ENCODE results near the gene LMBRD1.
"Not testable (repeated sequence)": the region's sequence is repeated elsewhere in the genome, so short reads cannot be mapped to it uniquely, and the experiment has no call there.

LMBRD1 gene

DNA sequence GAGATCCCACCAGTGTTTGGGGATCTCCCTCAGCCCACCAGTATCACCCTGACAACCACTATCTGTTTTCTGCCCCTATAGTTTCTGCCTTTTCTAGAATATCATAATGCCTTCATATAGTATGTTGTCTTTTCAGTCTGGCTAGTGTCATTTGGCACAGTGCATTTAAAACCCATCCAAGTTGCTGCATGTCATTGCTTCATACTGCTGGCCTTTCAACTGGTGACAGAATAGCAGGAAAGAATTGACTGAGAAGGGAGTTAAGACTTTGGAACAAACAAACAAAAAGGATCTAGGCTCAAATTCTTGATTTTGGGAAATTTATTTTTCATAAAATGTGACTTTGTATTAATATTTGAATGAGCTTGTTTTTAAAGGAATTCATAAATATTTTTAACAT lies 4.5 kb downstream of the LMBRD1 start:
- ATAC-seq (ENCODE audit: low read depth) (no peak), DNase-seq (ENCODE audit: low spot score) (no peak)
- H3K9me3 ChIP-seq (ENCODE audit: severe bottlenecking): no peaks in the 10 kb centered on the region
- no peaks in the 10 kb centered on the region for H3K27me3 ChIP-seq (ENCODE audit: insufficient read depth, poor library complexity, severe bottlenecking)
- H3K4me3 ChIP-seq (ENCODE audit: severe bottlenecking): no peak overlapping the region
- no peak overlapping the region for H3K27ac ChIP-seq (ENCODE audit: poor library complexity, severe bottlenecking)
- peaks cover 23% of the 10 kb centered on the region; the same call in 1 of the 2 replicates for H3K36me3 ChIP-seq (ENCODE audit: low read depth)
- TF ChIP-seq, protein P1, sequence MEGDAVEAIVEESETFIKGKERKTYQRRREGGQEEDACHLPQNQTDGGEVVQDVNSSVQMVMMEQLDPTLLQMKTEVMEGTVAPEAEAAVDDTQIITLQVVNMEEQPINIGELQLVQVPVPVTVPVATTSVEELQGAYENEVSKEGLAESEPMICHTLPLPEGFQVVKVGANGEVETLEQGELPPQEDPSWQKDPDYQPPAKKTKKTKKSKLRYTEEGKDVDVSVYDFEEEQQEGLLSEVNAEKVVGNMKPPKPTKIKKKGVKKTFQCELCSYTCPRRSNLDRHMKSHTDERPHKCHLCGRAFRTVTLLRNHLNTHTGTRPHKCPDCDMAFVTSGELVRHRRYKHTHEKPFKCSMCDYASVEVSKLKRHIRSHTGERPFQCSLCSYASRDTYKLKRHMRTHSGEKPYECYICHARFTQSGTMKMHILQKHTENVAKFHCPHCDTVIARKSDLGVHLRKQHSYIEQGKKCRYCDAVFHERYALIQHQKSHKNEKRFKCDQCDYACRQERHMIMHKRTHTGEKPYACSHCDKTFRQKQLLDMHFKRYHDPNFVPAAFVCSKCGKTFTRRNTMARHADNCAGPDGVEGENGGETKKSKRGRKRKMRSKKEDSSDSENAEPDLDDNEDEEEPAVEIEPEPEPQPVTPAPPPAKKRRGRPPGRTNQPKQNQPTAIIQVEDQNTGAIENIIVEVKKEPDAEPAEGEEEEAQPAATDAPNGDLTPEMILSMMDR (IDR thresholded peaks at IDR 0.05; ENCODE audit: poor library complexity, severe bottlenecking): no peak
- H3K4me1 ChIP-seq (ENCODE audit: insufficient read depth, poor library complexity, severe bottlenecking): peaks cover 2% of the 10 kb centered on the region

DNA sequence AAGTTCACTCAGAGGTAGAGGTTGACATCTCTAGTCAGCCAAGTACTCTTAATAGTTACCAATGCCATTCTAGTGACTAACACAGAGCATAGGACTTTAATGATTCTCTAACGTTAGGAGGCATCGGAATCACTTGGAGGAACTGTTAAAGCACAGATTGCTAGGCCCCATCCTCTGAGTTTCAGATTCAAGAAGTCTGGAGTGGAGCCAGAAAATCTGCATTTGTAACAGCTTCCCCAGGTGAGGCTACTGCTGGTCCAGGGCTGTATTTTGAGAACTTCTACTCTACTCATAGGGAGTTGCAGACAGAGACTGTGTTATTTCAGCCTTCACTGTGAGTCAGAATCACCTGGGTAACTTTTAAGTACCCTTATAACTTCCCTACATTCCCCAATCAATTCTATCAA lies 5.7 kb downstream of the LMBRD1 start:
- peaks cover 23% of the 10 kb centered on the region; the same call in 1 of the 2 replicates for H3K36me3 ChIP-seq (ENCODE audit: low read depth)
- TF ChIP-seq, protein P1 (IDR thresholded peaks at IDR 0.05; ENCODE audit: poor library complexity, severe bottlenecking): no peak
- H3K4me3 ChIP-seq (ENCODE audit: severe bottlenecking): no peak overlapping the region
- H3K27ac ChIP-seq (ENCODE audit: poor library complexity, severe bottlenecking): no peak overlapping the region
- H3K9me3 ChIP-seq (ENCODE audit: severe bottlenecking): no peaks in the 10 kb centered on the region
- no peaks in the 10 kb centered on the region for H3K27me3 ChIP-seq (ENCODE audit: insufficient read depth, poor library complexity, severe bottlenecking)
- peak; percentile 41; the same call in 1 of the 3 replicates for ATAC-seq (ENCODE audit: low read depth)
- no peak for DNase-seq (ENCODE audit: low spot score)
- no peaks in the 10 kb centered on the region for H3K4me1 ChIP-seq (ENCODE audit: insufficient read depth, poor library complexity, severe bottlenecking)

DNA sequence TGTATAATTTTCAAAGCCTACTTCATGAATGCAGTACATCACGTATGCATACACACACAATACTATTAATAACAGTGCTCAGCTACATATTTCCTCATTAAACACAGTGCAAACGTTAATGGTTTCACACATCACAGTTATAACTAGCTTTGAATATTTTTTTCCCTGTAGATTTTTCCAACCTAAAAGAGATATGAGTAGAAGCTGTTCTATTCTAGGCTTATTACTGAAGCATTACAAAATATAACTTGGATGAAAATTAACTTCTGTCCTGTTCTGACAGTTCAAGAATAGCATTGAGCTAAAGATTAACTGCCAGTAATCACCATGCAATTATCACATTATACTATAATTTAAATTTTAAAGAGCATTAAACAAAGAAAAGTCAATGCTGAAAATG lies 6.2 kb downstream of the LMBRD1 start:
- ATAC-seq (ENCODE audit: low read depth): no peak
- TF ChIP-seq, protein P1 (IDR thresholded peaks at IDR 0.05; ENCODE audit: poor library complexity, severe bottlenecking): no peak
- no peaks in the 10 kb centered on the region for H3K9me3 ChIP-seq (ENCODE audit: severe bottlenecking)

DNA sequence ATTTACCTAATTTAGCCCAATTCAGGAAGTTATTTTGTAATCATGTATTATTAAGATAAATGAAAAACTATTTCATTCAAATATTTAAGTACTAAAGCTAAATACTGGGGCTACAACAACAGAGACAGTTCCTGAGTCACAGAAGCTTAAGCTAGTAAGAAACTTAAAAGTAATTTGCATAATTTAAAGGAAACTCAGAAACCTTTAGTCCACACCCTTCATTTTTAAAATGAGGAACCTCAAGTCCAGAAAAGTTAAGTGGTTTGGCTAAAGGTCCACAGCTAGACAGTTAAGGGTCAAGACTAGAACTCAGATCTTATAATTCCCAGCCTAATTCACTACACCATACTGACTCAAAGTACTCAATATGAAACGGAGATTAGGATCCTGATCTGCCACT lies 7.2 kb downstream of the LMBRD1 start:
- no peak overlapping the region for H3K27ac ChIP-seq (ENCODE audit: poor library complexity, severe bottlenecking)
- H3K9me3 ChIP-seq (ENCODE audit: severe bottlenecking): no peaks in the 10 kb centered on the region
- H3K4me1 ChIP-seq (ENCODE audit: insufficient read depth, poor library complexity, severe bottlenecking): no peaks in the 10 kb centered on the region
- no peak overlapping the region for H3K4me3 ChIP-seq (ENCODE audit: severe bottlenecking)
- TF ChIP-seq, protein P1 (IDR thresholded peaks at IDR 0.05; ENCODE audit: poor library complexity, severe bottlenecking): no peak
- H3K27me3 ChIP-seq (ENCODE audit: insufficient read depth, poor library complexity, severe bottlenecking): no peaks in the 10 kb centered on the region
- ATAC-seq (ENCODE audit: low read depth) (no peak), DNase-seq (ENCODE audit: low spot score) (no peak)
- H3K36me3 ChIP-seq (ENCODE audit: low read depth): peaks cover 23% of the 10 kb centered on the region; the same call in 1 of the 2 replicates

More for the DNA sequence above, 6.2 kb downstream of the LMBRD1 start:
- Histone ChIP-seq H3K36me3 (ENCODE audit: low read depth) (peaks cover 23% of the 10 kb centered on the region; the same call in 1 of the 2 replicates), H3K27ac (ENCODE audit: poor library complexity, severe bottlenecking) (no peak overlapping the region), H3K4me3 (ENCODE audit: severe bottlenecking) (no peak overlapping the region), H3K27me3 (ENCODE audit: insufficient read depth, poor library complexity, severe bottlenecking) (no peaks in the 10 kb centered on the region), H3K4me1 (ENCODE audit: insufficient read depth, poor library complexity, severe bottlenecking) (no peaks in the 10 kb centered on the region)
- no peak for DNase-seq (ENCODE audit: low spot score)

DNA sequence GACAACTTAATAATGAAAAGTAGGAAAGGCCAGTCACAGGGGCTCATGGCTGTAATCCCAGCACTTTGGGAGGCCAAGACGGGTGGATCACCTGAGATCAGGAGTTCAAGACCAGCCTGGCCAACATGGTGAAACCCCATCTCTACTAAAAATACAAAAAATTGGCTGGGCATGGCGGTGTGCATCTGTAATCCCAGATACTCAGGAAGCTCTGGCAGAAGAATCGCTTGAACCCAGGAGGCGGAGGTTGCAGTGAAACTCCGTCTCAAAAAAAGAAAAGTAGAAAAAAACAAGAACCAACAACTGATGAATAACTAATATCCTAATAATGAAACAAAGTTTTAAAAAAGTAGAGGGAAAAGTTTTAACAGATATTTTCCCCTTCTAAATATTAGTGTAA lies 9.4 kb downstream of the LMBRD1 start:
- not testable (repeated sequence) for H3K4me1 ChIP-seq (ENCODE audit: insufficient read depth, poor library complexity, severe bottlenecking); H3K27me3 ChIP-seq (ENCODE audit: insufficient read depth, poor library complexity, severe bottlenecking); H3K27ac ChIP-seq (ENCODE audit: poor library complexity, severe bottlenecking); ATAC-seq (ENCODE audit: low read depth); DNase-seq (ENCODE audit: low spot score); H3K4me3 ChIP-seq (ENCODE audit: severe bottlenecking); H3K9me3 ChIP-seq (ENCODE audit: severe bottlenecking)
- peaks cover 23% of the 10 kb centered on the region; the same call in 1 of the 2 replicates for H3K36me3 ChIP-seq (ENCODE audit: low read depth)

Data from RWPE2 (cell line).